Measurements from ENCODE around the gene RAF1.
A peak's percentile ranks its signal among the peaks of the same experiment; 100 is the strongest.
"Not testable (repeated sequence)": the region's sequence is repeated elsewhere in the genome, so short reads cannot be mapped to it uniquely, and the experiment has no call there.

RAF1 gene

GRCh38 chr3:12656193-12656592 lies 7.7 kb downstream of the RAF1 start:
- TF ChIP-seq CTCF (conservative IDR thresholded peaks at IDR 0.05; ENCODE audit: low read length), result no peak
- H3K4me3 ChIP-seq (ENCODE audit: low read length), result no peak overlapping the region
- DNase-seq (ENCODE audit: low read depth), result peak; percentile 12

DNA sequence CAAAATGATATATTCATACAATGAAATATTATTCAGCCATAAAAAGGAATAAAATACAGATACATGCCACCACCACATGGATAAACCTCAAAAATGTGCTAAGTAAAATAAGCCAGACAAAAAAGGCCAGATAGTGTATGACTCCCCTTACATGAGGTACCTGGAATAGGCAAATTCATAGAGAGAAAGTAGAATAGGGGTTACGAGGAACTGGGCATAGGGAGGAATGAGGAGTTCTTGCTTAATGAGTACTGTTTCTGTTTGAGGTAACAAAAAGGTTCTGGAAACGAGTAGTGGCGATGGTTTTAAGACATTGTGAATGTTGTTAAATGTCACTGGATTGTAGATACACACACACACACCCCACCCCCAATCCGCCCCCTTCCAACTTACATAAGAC lies 8.2 kb downstream of the RAF1 start:
- TF ChIP-seq CTCF (conservative IDR thresholded peaks at IDR 0.05; ENCODE audit: low read length), result no peak
- no peak for DNase-seq (ENCODE audit: low read depth)
- H3K4me3 ChIP-seq (ENCODE audit: low read length), result no peak overlapping the region

DNA sequence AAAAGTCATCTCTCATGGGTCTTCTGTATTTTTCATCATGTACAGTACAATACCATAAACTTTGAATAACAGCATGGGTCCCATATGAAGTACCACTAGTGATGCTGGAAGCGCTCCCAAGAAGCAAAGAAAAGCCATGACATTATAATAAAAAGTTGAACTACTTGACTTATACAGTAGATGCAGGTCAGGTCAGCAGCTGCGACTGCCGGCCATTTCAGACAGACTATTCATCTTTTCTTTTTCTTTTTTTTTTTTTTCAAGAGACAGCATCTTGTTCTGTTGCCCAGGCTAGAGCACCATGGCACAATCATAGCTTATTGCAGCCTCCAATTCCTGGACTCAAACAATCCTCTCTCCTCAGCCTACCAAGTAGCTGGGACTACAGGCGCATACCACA lies 10.2 kb downstream of the RAF1 start:
- TF ChIP-seq CTCF (conservative IDR thresholded peaks at IDR 0.05; ENCODE audit: low read length), result no peak
- DNase-seq (ENCODE audit: low read depth), result no peak
- H3K4me3 ChIP-seq (ENCODE audit: low read length), result no peak overlapping the region

GRCh38 chr3:12648384-12648959 lies 15.4 kb downstream of the RAF1 start:
- no peak overlapping the region for H3K4me3 ChIP-seq (ENCODE audit: low read length)
- no peak for TF ChIP-seq CTCF (conservative IDR thresholded peaks at IDR 0.05; ENCODE audit: low read length)
- DNase-seq (ENCODE audit: low read depth), result no peak

DNA sequence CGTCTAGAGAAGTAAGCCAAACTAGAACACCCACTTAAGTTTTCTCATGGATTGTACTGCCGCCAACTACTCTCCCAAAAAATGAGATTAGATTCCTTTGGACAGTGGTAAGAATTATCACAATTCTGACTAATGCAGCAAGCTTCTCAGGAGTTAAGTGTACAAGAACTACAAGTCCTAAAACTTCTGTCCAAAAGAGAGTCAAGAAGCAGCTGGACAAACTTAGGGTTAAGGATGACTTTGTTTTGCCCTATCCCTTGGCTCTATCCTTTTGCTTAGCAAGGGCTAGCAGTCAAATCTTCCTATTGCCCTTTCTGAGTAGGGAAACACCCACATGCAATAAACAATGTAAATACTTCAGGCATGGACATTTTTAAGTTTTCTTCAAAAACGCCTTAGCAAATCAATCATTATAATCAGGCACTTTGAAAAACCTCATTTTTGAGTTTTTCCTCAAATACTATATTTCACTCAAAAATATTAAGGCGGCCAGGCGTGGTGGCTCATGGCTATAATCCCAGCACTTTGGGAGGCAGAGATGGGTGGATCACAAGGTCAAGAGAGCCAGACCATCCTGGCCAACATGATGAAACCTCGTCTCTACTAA lies 19.5 kb downstream of the RAF1 start:
- DNase-seq (ENCODE audit: low read depth), result peak; percentile 77
- TF ChIP-seq CTCF (conservative IDR thresholded peaks at IDR 0.05; ENCODE audit: low read length), result no peak
- H3K4me3 ChIP-seq (ENCODE audit: low read length), result no peak overlapping the region; the same call in 1 of the 2 replicates

GRCh38 chr3:12643724-12644123 lies 20.2 kb downstream of the RAF1 start:
- no peak for TF ChIP-seq CTCF (conservative IDR thresholded peaks at IDR 0.05; ENCODE audit: low read length)
- H3K4me3 ChIP-seq (ENCODE audit: low read length), result no peak overlapping the region
- DNase-seq (ENCODE audit: low read depth), result peak; percentile 25

DNA sequence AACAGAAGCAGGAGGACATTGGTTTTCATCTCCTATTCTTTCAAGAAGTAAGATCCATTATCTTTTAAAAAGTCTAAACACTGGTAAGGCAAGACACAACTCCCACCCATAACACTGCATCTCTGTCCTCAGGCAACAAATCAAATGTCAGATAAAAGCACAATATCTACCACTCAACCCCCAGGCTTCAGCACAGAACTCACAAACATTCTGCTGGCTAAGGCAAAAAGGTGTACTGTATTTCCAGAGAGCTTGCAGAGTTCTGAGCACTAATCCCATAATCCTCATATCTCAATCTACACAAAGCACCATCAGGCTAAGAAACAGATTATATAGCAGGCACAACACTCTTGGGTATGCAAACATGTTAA lies 20.9 kb downstream of the RAF1 start:
- TF ChIP-seq CTCF (conservative IDR thresholded peaks at IDR 0.05; ENCODE audit: low read length), result no peak
- no peak for DNase-seq (ENCODE audit: low read depth)
- no peak overlapping the region for H3K4me3 ChIP-seq (ENCODE audit: low read length)

DNA sequence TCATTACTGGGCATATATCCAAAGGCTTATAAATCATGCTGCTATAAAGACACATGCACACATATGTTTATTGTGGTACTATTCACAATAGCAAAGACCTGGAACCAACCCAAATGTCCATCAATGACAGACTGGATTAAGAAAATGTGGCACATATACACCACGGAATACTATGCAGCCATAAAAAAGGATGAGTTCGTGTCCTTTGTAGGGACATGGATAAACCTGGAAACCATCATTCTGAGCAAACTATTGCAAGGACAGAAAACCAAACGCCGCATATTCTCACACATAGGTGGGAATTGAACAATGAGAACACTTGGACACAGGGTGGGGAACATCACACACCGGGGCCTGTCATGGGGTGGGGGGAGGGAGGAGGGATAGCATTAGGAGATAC lies 23.1 kb downstream of the RAF1 start:
- H3K4me3 ChIP-seq (ENCODE audit: low read length); DNase-seq (ENCODE audit: low read depth): not testable (repeated sequence)

Data from AG10803 (cell line).